Measurements from ENCODE around the gene SAP30BP.

Gene SAP30BP

DNA sequence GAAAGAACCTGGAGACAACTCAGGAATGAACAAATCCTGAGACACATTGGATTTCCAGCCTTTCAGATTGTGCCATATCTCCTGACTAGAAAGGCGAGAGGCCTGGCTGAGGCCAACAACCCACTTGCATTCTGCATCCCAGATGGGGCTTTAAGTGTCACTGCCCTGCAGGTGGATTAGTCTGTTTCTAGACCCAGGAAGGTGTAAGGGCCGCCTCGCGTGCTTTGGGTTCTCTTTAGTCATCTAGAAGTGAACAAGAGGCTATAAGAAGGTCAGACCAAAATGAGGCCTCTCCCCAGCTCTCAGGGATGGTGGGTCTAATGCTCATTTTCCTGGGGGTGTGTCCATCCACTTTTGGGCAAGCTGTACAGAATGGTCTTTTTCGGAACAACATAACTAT lies 4.9 kb downstream of the SAP30BP start (continued):
- TF ChIP-seq, protein P1, sequence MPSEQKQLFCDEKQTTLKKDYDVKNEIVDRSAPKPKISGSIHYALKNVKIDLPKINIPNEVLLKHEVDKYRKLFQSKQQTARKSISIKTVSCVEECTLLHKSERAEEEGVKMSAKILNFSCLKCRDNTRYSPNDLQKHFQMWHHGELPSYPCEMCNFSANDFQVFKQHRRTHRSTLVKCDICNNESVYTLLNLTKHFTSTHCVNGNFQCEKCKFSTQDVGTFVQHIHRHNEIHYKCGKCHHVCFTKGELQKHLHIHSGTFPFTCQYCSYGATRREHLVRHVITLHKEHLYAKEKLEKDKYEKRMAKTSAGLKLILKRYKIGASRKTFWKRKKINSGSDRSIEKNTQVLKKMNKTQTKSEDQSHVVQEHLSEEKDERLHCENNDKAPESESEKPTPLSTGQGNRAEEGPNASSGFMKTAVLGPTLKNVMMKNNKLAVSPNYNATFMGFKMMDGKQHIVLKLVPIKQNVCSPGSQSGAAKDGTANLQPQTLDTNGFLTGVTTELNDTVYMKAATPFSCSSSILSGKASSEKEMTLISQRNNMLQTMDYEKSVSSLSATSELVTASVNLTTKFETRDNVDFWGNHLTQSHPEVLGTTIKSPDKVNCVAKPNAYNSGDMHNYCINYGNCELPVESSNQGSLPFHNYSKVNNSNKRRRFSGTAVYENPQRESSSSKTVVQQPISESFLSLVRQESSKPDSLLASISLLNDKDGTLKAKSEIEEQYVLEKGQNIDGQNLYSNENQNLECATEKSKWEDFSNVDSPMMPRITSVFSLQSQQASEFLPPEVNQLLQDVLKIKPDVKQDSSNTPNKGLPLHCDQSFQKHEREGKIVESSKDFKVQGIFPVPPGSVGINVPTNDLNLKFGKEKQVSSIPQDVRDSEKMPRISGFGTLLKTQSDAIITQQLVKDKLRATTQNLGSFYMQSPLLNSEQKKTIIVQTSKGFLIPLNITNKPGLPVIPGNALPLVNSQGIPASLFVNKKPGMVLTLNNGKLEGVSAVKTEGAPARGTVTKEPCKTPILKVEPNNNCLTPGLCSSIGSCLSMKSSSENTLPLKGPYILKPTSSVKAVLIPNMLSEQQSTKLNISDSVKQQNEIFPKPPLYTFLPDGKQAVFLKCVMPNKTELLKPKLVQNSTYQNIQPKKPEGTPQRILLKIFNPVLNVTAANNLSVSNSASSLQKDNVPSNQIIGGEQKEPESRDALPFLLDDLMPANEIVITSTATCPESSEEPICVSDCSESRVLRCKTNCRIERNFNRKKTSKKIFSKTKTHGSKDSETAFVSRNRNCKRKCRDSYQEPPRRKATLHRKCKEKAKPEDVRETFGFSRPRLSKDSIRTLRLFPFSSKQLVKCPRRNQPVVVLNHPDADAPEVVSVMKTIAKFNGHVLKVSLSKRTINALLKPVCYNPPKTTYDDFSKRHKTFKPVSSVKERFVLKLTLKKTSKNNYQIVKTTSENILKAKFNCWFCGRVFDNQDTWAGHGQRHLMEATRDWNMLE (tag by site-specific recombination; conservative IDR thresholded peaks at IDR 0.05; ENCODE audit: low read depth), result no peak
- TF ChIP-seq ZNF311 (tag by site-specific recombination; IDR thresholded peaks at IDR 0.05; ENCODE audit: borderline replicate concordance) (no peak), REPIN1 (tag by site-specific recombination; IDR thresholded peaks at IDR 0.05; ENCODE audit: low read depth) (no peak)
- TF ChIP-seq, protein P2, sequence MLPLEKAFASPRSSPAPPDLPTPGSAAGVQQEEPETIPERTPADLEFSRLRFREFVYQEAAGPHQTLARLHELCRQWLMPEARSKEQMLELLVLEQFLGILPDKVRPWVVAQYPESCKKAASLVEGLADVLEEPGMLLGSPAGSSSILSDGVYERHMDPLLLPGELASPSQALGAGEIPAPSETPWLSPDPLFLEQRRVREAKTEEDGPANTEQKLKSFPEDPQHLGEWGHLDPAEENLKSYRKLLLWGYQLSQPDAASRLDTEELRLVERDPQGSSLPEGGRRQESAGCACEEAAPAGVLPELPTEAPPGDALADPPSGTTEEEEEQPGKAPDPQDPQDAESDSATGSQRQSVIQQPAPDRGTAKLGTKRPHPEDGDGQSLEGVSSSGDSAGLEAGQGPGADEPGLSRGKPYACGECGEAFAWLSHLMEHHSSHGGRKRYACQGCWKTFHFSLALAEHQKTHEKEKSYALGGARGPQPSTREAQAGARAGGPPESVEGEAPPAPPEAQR (tag by site-specific recombination; IDR thresholded peaks at IDR 0.05), result no peak
- TF ChIP-seq, protein P3, sequence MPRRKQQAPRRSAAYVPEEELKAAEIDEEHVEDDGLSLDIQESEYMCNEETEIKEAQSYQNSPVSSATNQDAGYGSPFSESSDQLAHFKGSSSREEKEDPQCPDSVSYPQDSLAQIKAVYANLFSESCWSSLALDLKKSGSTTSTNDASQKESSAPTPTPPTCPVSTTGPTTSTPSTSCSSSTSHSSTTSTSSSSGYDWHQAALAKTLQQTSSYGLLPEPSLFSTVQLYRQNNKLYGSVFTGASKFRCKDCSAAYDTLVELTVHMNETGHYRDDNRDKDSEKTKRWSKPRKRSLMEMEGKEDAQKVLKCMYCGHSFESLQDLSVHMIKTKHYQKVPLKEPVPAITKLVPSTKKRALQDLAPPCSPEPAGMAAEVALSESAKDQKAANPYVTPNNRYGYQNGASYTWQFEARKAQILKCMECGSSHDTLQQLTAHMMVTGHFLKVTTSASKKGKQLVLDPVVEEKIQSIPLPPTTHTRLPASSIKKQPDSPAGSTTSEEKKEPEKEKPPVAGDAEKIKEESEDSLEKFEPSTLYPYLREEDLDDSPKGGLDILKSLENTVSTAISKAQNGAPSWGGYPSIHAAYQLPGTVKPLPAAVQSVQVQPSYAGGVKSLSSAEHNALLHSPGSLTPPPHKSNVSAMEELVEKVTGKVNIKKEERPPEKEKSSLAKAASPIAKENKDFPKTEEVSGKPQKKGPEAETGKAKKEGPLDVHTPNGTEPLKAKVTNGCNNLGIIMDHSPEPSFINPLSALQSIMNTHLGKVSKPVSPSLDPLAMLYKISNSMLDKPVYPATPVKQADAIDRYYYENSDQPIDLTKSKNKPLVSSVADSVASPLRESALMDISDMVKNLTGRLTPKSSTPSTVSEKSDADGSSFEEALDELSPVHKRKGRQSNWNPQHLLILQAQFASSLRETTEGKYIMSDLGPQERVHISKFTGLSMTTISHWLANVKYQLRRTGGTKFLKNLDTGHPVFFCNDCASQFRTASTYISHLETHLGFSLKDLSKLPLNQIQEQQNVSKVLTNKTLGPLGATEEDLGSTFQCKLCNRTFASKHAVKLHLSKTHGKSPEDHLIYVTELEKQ (tag by site-specific recombination; IDR thresholded peaks at IDR 0.05; ENCODE audit: borderline replicate concordance), result no peak

DNA sequence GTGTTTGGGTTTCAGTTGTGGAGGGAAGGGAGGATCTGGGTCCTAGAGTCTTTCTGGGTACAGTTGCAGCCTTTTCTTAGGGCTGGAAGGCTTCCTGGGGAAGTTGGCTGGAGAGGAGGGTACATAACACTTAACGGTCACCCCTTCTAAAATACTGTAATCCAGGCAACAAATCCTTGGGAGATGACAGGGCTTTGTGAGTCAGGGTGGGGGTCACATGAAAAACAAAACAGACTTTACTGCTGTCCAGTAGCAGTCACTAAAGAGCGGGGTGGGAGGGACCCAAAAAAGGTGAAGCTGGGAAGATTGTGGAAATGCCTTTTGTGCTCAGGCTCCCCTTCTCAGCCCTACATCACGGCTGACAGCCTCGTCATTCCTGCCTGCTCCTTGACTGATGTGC lies 6.3 kb downstream of the SAP30BP start:
- Histone ChIP-seq H3K27ac (ENCODE audit: extremely low read depth, low read depth, low read length) (no peak overlapping the region), H3K4me1 (ENCODE audit: control insufficient read depth, insufficient read depth, low read length) (no peaks in the 10 kb centered on the region), H3K9me3 (ENCODE audit: control insufficient read depth, insufficient read depth, low read depth, low read length) (no peaks in the 10 kb centered on the region), H3K36me3 (ENCODE audit: control insufficient read depth in 2 of 2, insufficient read depth in 1 of 2, low read length in 2 of 2) (peaks cover 71 to 77% of the 10 kb centered on the region in 2 experiments), H3K4me3 (ENCODE audit: low read depth, low read length) (no peak overlapping the region)
- ChIA-PET CTCF (interaction anchor here (0.8 to 16.4 kb wide), 12 partner anchors 18 to 209 kb away, joined by 3 to 308 read pairs (median 4); partner anchors contain the start of gene SMIM5), POLR2A (interaction anchor here (0.8 kb wide), 1 partner anchor 74 kb away, joined by 3 read pairs; no protein-coding TSS in a partner anchor)
- TF ChIP-seq ZNF112 (tag by site-specific recombination; IDR thresholded peaks at IDR 0.05) (no peak), ZNF132 (tag by site-specific recombination; IDR thresholded peaks at IDR 0.05; ENCODE audit: borderline replicate concordance) (no peak), ZNF202 (tag by site-specific recombination; IDR thresholded peaks at IDR 0.05; ENCODE audit: borderline replicate concordance) (no peak), ZNF629 (tag by site-specific recombination; IDR thresholded peaks at IDR 0.05) (no peak), ZBTB20 (tag by site-specific recombination; IDR thresholded peaks at IDR 0.05) (no peak), ZNF311 (tag by site-specific recombination; IDR thresholded peaks at IDR 0.05; ENCODE audit: borderline replicate concordance) (no peak), ZNF514 (tag by site-specific recombination; IDR thresholded peaks at IDR 0.05) (no peak), ZNF302 (tag by site-specific recombination; IDR thresholded peaks at IDR 0.05; ENCODE audit: low read depth) (no peak), ZNF16 (tag by site-specific recombination; IDR thresholded peaks at IDR 0.05; ENCODE audit: low read depth) (no peak), ZNF670 (tag by site-specific recombination; IDR thresholded peaks at IDR 0.05; ENCODE audit: low read depth) (no peak), ZNF169 (tag by site-specific recombination; IDR thresholded peaks at IDR 0.05) (no peak)
- TF ChIP-seq, protein P4, sequence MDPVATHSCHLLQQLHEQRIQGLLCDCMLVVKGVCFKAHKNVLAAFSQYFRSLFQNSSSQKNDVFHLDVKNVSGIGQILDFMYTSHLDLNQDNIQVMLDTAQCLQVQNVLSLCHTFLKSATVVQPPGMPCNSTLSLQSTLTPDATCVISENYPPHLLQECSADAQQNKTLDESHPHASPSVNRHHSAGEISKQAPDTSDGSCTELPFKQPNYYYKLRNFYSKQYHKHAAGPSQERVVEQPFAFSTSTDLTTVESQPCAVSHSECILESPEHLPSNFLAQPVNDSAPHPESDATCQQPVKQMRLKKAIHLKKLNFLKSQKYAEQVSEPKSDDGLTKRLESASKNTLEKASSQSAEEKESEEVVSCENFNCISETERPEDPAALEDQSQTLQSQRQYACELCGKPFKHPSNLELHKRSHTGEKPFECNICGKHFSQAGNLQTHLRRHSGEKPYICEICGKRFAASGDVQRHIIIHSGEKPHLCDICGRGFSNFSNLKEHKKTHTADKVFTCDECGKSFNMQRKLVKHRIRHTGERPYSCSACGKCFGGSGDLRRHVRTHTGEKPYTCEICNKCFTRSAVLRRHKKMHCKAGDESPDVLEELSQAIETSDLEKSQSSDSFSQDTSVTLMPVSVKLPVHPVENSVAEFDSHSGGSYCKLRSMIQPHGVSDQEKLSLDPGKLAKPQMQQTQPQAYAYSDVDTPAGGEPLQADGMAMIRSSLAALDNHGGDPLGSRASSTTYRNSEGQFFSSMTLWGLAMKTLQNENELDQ (tag by site-specific recombination; IDR thresholded peaks at IDR 0.05; ENCODE audit: low read depth), result no peak
- TF ChIP-seq, protein P5, sequence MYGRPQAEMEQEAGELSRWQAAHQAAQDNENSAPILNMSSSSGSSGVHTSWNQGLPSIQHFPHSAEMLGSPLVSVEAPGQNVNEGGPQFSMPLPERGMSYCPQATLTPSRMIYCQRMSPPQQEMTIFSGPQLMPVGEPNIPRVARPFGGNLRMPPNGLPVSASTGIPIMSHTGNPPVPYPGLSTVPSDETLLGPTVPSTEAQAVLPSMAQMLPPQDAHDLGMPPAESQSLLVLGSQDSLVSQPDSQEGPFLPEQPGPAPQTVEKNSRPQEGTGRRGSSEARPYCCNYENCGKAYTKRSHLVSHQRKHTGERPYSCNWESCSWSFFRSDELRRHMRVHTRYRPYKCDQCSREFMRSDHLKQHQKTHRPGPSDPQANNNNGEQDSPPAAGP (tag by site-specific recombination; IDR thresholded peaks at IDR 0.05), result no peak
- TF ChIP-seq, protein P6, sequence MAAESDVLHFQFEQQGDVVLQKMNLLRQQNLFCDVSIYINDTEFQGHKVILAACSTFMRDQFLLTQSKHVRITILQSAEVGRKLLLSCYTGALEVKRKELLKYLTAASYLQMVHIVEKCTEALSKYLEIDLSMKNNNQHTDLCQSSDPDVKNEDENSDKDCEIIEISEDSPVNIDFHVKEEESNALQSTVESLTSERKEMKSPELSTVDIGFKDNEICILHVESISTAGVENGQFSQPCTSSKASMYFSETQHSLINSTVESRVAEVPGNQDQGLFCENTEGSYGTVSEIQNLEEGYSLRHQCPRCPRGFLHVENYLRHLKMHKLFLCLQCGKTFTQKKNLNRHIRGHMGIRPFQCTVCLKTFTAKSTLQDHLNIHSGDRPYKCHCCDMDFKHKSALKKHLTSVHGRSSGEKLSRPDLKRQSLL (tag by site-specific recombination; IDR thresholded peaks at IDR 0.05), result no peak
- TF ChIP-seq, protein P7, sequence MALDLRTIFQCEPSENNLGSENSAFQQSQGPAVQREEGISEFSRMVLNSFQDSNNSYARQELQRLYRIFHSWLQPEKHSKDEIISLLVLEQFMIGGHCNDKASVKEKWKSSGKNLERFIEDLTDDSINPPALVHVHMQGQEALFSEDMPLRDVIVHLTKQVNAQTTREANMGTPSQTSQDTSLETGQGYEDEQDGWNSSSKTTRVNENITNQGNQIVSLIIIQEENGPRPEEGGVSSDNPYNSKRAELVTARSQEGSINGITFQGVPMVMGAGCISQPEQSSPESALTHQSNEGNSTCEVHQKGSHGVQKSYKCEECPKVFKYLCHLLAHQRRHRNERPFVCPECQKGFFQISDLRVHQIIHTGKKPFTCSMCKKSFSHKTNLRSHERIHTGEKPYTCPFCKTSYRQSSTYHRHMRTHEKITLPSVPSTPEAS (tag by site-specific recombination; IDR thresholded peaks at IDR 0.05), result no peak

Data from HEK293 (cell line).